HG03280 (cell line): ENCODE data around the gene RASGEF1C.
"Not testable (repeated sequence)": the region's sequence is repeated elsewhere in the genome, so short reads cannot be mapped to it uniquely, and the experiment has no call there.

Experiments used
- ATAC-seq: cut with Tn5 transposase; IDR thresholded peaks from one replicate; pipeline ENCODE4 v1.9.1; 2021; ENCODE audit warnings: mild to moderate bottlenecking, moderate library complexity; ENCODE audit not compliant: unreplicated experiment

The RASGEF1C gene

GRCh38 chr5:180103487-180104167 lies 105.4 kb downstream of the RASGEF1C start:
- ATAC-seq = no peak

- ATAC-seq = no peak
Measured at GRCh38 chr5:180102636-180103035, 106.4 kb downstream of the RASGEF1C start.

DNA sequence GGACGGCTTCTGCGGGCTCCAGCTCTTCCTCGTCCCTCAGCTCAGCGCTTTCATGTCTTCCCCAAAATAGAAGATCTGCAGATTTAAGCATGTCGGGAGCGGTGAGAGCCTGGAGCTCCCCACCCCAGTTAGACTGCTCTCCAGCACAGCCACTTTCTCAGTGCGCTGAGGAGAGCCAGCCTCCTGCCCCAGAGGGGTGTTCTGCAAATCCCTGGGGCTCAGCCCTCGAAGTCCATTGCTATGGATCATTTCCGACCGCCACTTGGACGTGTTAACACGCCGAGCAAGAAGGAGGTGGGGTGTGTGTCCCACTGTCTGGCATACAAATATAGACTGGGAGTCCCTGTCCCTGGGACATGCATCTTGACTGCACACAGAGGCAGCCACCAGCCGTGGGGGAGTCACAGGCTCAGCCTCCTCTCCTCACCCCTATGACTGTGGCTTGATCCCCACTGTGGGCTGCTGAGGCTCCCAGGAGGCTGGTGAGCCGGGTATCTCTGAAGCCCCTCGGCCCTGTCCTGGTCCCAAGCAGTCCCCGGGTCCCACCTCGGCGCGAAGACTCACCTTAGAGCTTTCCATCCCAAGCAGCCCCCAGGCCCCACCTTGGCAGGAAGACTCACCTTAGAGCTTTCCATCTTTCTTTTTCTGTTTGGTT lies 107.4 kb downstream of the RASGEF1C start:
- ATAC-seq = no peak

GRCh38 chr5:180100621-180101450 lies 108.2 kb downstream of the RASGEF1C start:
- no peak for ATAC-seq

- ATAC-seq = no peak
Measured at GRCh38 chr5:180099733-180100611, 109.0 kb downstream of the RASGEF1C start.

GRCh38 chr5:180098991-180099732 lies 109.8 kb downstream of the RASGEF1C start:
- ATAC-seq = no peak

DNA sequence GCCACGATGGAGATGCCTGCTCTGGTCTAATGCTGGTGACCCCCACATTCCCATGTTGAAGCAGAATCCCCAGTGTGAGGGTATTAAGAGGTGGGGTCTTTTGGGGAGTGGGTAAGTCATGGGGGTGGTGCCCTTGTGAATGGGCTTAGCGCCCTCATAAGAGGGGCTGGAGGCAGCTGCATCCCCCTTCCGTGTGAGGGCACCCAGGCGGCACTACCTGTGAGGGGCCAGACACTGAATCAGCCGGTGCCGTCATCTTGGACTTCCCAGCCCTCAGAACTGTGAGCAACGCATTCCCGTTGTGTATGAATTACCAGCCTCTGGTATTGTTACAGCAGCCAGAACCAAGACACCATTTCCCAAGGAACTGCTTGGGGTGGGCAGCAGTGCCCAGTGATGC lies 110.5 kb downstream of the RASGEF1C start:
- no peak for ATAC-seq

GRCh38 chr5:180097926-180098325 lies 111.1 kb downstream of the RASGEF1C start:
- no peak for ATAC-seq

DNA sequence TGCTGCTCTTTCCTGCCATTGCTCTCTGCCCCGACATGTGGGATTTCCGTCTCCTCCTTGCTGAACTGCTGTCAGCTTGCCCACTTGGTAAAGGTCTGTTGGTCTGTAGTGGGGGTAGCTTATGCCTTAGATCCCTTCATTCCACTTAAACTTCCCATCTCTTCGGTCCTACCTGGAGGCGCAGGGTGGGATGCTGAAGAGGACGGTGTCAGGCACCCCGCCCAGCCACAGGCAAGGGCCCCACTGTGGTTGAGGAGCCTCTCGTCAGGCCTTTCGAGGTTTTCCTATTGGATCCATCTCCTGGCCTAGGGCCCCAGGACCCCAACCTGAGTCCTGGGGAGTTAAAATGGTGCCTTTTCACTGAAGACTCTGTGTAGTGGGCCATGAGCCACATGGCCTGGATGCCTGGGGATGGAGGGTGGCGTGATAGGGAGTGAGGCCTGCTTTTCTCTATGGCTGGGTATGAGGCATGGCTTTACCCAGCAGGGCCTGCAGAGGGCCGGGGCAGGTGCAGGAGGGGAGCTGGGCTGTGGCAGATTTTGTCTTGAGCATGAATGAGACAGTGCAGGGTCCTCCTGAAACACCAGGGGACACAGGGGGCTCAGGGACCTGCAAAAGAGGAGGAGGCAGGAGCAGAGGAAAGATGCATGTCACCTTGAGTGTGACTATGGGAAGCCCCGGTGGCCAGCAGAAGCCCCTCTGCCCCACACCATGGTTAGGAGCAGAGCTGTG lies 111.7 kb downstream of the RASGEF1C start:
- ATAC-seq = no peak

DNA sequence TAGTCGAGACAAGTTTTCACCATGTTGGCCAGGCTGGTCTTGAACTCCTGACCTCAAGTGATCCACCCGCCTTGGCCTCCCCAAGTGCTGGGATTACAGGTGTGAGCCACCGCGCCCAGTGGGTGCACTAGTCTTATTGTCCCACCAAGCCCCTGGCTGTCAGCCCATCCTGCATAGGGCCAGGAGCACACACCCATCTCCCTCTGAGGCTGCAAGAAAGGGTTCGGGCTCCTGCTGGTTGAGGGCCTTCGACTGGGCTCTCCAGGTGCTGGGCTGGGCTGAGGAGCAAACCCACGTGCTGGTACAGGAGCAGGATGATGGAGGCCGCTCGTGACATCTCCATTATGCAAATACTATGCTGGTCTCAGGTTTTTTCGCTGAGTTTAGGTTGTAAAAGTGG lies 112.4 kb downstream of the RASGEF1C start:
- ATAC-seq = no peak

DNA sequence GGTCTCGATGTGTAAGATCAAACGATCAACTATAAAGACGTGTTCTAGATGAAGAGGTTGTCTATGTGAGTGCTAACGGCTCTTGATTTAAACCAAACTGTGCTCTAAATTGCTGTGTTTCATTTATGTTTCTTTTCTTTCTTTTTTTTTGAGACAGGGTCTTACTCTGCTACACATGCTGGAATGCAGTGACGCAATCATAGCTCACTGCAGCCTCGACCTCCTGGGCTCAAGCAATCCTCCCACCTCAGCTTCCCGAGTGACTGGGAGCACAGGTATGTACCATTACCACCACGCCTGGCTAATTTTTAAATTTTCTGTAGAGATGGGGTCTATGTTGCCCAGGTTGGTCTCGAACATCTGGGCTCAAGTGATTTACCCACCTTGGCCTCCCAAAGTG lies 113.5 kb downstream of the RASGEF1C start:
- ATAC-seq = no peak

DNA sequence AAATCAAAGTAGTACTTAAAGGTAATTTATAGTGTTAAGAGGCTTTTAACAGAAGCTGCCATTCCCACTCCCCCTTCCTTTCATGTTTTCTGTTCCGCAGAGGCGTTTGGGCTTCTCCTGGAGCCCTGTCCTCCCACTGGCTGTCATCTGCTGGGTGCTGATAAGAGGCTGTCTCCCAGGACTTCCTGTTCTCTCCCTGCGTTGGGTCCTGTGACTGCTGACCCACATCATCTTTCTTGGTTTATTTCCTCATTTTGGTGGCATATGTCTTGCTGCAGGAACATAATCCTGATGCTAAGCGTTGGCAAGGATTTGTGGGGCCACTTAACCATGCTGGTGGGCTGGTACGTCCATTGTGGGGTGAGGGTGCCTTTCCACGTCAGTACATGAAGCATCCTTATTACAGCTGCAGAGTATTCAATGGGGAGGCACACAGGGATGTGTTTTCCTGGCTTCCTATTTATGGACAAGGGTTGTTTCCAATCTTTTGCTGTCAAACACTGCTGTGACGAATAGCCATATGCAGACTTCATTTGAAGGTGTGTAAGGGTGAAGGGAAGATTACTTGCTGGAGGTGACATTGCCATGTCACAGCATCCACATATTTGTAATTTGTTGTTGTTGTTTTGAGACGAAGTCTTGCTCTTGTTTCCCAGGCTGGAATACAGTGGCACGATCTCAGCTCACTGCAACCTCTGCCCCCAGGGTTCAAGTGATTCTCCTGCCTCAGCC lies 115.2 kb downstream of the RASGEF1C start:
- ATAC-seq = no peak

GRCh38 chr5:180093241-180093640 lies 115.8 kb downstream of the RASGEF1C start:
- ATAC-seq = no peak

DNA sequence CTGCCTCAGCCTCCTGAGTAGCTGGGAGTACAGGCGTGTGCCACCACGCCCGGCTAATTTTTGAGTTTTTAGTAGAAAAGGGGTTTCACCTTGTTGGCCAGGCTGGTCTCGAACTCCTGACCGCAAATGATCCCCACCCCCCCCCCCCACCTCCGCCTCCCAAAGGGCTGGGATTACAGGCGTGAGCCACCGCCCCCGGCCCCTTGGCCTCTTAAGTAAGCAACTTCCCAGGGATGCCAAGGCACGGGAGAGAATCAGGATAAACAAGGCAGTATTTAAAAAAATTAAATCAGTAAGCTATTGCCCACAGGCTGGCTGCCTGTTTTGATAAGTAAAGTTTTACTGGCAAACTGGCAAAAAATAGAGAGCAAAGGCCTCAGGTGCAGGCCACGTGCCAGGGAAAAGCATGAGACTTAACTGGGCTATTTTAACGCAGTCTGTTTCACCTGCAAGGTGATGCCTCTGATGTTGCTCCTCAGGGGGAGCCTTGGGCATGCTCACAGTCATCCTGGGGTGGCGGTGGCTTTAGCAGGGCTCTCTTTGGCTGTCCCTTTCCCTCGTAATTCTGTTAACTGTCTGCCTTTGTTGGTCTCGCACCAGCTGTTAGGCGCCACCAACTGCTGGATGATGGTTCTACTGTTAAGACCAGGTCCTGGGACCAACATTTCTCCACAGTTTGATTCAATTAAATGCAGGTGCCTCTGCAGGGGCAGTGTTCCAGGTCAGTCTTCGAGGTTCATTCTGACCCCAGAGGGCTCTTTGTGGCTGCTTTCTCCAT lies 118.1 kb downstream of the RASGEF1C start:
- no peak for ATAC-seq

DNA sequence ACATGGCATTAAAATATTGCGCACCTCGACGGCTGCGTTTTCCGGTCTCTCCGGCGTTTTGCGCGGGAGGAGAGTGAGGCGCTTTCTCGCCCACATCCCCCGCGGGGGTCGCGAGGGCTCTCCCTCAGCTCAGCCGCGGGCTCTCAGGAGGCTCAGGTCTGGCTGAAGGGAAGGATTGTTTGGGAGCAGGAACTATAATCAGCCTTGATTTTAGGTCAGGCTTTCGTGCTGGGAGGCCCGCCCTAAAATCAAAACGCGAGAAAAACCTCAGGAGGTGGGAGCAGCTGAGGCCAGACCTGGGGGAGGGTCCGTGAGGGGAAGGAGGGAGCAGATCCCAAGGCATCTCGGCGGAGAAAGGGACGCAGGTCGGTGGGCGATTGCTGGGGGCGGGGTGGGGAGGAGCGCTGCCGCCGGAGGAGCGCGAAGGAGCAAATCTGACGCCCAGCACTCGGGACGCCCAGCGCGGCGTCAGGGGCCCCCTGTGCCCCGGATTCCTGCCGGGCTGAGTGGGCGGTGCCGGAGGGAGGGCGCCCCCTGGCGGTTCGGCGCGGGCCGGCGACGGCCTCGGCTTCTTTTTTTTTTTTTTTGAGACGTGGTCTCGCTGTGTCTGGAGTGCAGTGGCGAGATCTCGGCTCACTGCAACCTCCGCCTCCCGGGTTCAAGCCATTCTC lies 118.8 kb downstream of the RASGEF1C start:
- ATAC-seq = no peak

DNA sequence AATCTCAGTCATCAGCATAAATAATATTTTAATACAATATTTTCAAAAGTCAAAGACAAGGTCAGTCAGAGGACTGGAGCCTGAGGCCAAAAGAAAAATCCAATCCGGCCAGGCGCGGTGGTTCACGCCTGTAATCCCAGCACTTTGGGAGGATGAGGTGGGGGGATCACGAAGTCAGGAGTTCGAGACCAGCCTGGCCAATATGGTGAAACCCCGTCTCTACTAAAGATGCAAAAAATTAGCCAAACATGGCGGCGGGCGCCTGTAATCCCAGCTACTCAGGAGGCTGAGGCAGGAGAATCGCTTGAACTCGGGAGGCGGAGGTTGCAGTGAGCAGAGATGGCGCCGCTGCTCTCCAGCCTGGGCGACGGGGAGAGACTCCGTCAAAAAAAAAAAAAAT lies 119.4 kb downstream of the RASGEF1C start:
- not testable (repeated sequence) for ATAC-seq

- no peak for ATAC-seq
Measured at GRCh38 chr5:180088561-180088960, 120.5 kb downstream of the RASGEF1C start.
